CD4-positive, alpha-beta T cell treated with Interleukin-15 for 4 hours (primary cell): ENCODE results near the gene NEK11.
A peak's percentile ranks its signal among the peaks of the same experiment; 100 is the strongest.

ENCODE experiments used
- DNase-seq: peaks from one replicate; pipeline ENCODE4 v3.0.0-alpha.2; 2020; ENCODE audit warnings: low spot score

Gene NEK11, protein sequence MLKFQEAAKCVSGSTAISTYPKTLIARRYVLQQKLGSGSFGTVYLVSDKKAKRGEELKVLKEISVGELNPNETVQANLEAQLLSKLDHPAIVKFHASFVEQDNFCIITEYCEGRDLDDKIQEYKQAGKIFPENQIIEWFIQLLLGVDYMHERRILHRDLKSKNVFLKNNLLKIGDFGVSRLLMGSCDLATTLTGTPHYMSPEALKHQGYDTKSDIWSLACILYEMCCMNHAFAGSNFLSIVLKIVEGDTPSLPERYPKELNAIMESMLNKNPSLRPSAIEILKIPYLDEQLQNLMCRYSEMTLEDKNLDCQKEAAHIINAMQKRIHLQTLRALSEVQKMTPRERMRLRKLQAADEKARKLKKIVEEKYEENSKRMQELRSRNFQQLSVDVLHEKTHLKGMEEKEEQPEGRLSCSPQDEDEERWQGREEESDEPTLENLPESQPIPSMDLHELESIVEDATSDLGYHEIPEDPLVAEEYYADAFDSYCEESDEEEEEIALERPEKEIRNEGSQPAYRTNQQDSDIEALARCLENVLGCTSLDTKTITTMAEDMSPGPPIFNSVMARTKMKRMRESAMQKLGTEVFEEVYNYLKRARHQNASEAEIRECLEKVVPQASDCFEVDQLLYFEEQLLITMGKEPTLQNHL

DNA sequence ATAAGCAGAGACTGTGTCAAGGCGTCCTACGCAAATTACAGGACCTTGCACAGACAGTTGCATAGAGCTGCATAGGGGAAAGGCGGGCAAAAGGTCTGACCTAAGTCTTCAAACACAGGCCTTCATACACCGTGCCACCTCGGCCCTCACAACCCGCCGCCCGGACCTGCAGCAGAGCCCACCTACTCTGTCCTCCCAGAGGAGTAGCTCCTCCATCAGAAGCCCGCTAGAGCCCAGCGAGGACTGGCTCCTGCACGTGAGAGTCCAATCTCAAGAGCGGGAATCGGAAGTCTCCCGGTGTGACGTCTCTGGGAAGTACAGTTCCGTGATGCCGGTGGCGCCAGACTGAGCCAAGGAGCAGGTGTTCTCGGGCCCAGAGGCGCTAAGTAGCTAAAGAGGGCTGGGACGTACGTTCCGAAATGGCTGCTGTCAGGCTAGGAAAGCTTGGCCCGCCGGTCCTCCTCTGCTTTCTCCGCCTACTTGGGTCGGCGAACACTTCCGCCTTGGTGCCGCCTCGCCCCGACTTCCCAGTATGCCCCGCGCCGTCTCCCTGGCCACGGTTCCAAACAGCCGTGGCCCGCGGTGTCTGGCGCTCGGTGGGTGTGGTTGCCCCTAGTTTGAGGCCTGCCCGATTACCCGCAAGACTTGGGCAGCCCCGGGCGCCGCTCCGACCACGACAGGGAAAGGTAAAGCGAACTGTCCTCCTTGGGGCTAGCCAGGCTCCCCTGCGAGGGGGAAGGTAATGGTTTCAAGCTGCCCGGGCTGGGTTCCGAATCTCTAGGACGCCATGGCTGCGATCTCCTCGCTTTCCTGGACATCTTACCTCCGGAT lies at the start of gene NEK11, which contains the start of gene ASTE1:
Gene NEK11 (plus strand): TSS at position 557 of the 831 bp plus-strand sequence. CDS start 2,832 bp downstream, outside the sequence.
Gene ASTE1 (minus strand): TSS at position 505 of the 831 bp plus-strand sequence. CDS start 1,519 bp downstream, outside the sequence.
- peak; percentile 93 for DNase-seq

GRCh38 chr3:130979117-130979516 lies 47.6 kb upstream of the NEK11 start:
- DNase-seq, result no peak

DNA sequence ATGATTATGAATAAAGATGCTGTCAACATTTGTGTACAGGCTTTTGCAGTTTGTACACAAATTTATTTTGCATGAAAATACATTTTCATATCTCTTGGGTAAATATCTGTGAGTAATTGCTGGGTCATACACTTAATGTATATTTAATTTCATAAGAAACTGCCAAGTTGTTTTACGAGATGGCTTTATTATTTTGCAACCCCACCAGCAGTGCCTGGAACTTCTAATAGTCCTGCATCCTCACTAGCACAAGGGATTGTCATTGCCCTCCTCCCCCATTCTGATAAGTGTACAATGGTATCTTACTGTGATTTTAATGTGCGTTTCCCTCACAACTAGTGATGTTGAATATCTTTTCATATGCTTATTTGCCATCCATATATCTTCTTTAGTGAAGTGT lies 45.2 kb upstream of the NEK11 start:
- no peak for DNase-seq

GRCh38 chr3:130990282-130990681 lies 36.4 kb upstream of the NEK11 start:
- DNase-seq, result no peak

- no peak for DNase-seq
These were observed 35.6 kb upstream of the NEK11 start for GRCh38 chr3:130991126-130991525.

- DNase-seq, result no peak
These were observed 34.3 kb upstream of the NEK11 start for GRCh38 chr3:130992344-130992743.

DNA sequence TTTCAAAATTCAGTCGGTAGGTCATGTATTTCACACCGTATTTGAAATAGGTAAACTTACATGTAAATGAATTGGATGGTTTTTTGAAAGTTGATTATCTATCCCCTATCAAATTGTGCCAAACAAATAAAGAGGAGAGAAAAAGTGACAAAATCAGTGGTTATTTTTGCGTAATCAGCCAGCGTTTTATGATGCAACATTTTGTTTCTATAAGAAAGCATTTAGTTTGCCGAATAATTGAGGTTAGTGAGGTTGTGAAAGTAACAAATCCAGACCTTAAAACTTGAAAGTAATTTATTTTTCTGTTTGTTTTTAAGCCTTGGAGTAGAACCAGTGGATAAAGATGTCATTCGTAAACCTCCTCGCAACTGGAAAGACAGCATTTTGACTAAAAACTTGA lies 29.4 kb upstream of the NEK11 start:
- no peak for DNase-seq

DNA sequence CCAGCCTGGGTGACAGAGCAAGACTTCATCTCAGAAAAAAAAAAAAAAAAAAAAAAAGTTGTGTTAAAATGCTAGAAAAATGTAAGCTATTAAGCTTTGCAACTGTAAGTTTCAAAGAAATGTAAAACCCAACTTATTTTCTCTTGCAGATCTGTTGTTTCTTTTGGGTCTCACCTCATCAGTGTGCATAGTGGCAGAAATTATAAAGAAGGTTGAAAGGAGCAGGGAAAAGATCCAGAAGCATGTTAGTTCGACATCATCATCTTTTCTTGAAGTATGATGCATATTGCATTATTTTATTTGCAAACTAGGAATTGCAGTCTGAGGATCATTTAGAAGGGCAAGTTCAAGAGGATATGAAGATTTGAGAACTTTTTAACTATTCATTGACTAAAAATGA lies 25.6 kb upstream of the NEK11 start:
- DNase-seq, result no peak

DNA sequence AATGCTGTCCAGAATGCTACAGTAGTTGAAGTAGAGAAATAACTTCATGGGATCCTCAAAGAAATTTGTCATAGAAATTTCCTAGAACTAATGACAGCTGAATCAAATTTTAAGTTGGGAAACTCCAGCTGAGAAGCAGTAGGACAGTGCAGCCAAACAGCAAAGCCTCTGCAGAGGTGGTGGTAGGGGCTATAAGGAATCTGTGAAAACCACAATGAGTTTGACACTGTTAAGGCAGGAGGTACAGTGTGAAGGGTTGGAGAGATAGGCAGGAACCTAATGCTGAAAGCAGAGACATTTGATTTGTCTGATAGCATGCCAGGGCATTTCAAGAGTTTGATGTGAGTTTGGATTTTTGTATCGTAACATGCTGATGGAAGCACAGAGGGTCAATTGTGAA lies 22.1 kb upstream of the NEK11 start:
- peak; percentile 13 for DNase-seq

DNA sequence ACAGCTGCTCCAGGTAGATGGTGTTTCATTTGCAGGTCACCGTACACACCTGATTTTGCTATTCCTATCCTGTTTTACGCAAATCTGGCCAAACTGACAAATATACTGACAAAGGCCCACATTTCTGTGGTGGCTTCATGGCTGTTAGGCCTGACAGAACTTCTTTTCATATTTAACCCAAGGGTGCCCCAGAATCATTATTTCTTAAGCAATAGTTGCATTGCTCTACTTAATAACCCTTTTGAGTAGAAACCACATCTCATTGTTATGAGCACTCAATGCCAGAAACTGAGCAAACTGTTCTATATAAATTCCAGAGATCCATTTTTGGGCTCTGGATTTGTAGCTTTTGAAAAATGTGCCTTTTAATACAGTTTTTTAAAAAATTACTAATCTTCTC lies 19.4 kb upstream of the NEK11 start:
- no peak for DNase-seq

- DNase-seq, result no peak
These were observed 18.9 kb upstream of the NEK11 start for GRCh38 chr3:131007782-131008181.

DNA sequence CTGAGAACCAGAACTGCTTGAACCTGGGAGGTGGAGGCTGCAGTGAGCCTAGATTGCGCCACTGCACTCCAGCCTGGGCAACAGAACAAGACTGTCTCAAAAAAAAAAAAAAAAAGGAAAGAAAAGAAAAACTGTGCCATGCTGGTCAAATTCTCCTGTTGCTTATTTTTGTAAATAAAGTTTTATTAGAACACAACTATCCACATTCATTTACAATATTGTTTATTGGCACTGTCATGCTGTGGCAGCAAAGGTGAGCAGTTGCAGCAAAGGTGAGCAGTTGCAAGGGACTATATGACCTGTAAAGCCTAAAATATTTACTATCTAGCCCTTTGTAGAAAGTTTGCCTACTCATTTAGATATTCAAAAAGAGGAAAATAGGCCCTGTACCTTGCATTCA lies 18.4 kb upstream of the NEK11 start:
- DNase-seq, result no peak

- DNase-seq, result no peak
These were observed 17.0 kb upstream of the NEK11 start for GRCh38 chr3:131009698-131010097.

DNA sequence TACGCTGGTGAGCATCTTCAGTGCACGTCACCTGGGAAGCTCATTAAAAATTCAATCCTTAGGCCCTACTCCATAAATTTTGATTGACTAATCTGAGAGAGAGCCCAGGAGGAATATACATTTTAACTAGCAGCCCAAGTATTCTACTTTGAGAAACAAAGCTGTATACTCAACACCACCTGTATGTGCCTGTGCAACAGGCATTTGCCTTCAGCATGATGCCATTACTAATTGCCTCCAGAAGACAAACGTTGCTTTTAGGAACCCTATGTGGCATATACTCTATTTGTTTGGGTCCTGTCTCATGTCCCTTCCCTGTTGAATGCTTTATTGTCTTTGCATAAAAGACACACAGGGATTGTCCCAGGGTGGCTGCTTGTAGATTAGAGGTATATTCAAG lies 7.7 kb upstream of the NEK11 start:
- DNase-seq, result no peak

DNA sequence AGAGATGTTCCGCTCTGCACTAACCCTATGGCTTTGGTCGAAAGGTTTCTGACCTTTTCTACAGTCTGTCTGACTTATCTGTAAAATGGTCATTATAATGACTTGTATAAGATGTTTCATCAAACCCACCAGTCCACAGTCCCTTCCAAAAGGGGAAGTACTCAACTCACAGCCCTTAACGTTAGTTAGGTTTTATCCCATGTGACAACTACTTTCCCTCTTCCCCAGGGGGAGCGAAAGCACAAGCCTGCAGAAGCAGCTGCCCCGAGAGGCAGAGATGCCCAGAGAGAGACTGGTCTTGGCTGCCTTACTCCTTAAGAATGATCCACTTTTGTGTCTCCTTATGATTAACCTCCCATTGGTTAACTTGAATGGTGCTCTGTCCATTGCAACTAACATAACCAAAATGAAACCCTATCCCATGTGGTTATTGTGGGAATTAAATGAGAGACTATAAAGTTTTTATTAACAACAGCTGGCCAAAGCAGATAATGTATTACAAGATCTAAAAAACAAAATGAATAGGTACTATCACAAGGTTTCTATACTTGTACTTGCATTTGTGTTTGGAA lies 6.5 kb upstream of the NEK11 start:
- DNase-seq, result no peak

- DNase-seq, result no peak
These were observed 1.1 kb upstream of the NEK11 start for GRCh38 chr3:131025539-131025938.

DNA sequence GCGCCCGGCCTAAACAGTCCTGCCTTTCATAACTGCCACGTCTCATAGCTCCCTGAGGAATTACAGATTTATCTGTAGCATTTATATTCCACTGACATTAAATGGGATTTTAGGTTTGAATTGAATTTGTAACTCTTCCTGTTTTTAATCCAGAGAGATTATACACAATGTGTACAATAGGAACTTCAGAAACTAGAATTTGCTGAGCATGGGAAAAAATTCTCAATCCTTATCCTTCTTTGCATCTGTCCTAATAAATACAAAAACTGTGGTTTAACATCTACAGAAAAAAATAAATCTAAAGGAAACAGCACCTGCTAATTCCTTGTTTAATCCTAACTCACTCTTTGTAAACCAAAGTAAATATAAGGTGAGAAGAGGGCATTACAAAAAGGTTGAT lies 2.2 kb downstream of the NEK11 start:
- no peak for DNase-seq

DNA sequence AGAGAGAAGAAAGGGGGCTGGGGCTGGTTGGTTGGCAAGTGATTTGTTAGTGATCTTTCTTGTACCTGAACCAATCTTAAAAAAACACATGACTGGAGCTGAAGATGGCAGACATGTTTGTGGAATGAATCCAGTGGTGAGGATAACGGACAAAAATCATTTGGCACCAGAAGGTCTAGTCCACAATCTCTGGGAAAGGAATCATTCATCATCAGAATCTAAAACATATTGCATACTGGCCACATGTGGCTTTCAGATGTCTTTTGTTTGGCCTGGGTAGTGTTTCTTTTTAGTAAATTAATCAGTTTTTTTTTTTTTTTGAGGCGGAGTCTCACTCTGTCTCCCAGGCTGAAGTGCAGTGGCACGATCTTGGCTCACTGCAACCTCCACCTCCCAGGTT lies 5.0 kb downstream of the NEK11 start:
- DNase-seq, result no peak

- DNase-seq, result peak; percentile 77
These were observed 6.9 kb downstream of the NEK11 start for GRCh38 chr3:131033480-131034080.

GRCh38 chr3:131036200-131036816 lies 9.6 kb downstream of the NEK11 start:
- no peak for DNase-seq

- no peak for DNase-seq
These were observed 10.3 kb downstream of the NEK11 start for GRCh38 chr3:131036986-131037385.
